NB4 (cell line): Measurements from ENCODE around the gene TOR2A.

Experiments used
- DNase-seq: peaks from one replicate; pipeline ENCODE4 v3.0.0; 2010; ENCODE audit warnings: low read depth
- H3K4me3 ChIP-seq: one replicate; pipeline ENCODE4 v1.5.1; 2011; ENCODE audit warnings: mild to moderate bottlenecking, low read depth, low read length, moderate library complexity
- MYC ChIP-seq: IDR thresholded peaks from 2 replicates; pipeline ENCODE4 v1.6.1; 2011; ENCODE audit warnings: low read depth, low read length
- POLR2A ChIP-seq: IDR thresholded peaks from 2 replicates; pipeline ENCODE4 v1.6.1; 2011; ENCODE audit warnings: mild to moderate bottlenecking; ENCODE audit not compliant: insufficient read length; ENCODE audit errors: extremely low read depth
- TF ChIP-seq, protein P1 (sequence below): IDR thresholded peaks from one replicate; pipeline ENCODE4 v1.5.1; 2012; ENCODE audit warnings: low read depth, low read length
- TF ChIP-seq, protein P2 (sequence below): IDR thresholded peaks from 2 replicates; pipeline ENCODE4 v1.6.1; 2011; ENCODE audit warnings: low read depth, low read length

TOR2A gene

DNA sequence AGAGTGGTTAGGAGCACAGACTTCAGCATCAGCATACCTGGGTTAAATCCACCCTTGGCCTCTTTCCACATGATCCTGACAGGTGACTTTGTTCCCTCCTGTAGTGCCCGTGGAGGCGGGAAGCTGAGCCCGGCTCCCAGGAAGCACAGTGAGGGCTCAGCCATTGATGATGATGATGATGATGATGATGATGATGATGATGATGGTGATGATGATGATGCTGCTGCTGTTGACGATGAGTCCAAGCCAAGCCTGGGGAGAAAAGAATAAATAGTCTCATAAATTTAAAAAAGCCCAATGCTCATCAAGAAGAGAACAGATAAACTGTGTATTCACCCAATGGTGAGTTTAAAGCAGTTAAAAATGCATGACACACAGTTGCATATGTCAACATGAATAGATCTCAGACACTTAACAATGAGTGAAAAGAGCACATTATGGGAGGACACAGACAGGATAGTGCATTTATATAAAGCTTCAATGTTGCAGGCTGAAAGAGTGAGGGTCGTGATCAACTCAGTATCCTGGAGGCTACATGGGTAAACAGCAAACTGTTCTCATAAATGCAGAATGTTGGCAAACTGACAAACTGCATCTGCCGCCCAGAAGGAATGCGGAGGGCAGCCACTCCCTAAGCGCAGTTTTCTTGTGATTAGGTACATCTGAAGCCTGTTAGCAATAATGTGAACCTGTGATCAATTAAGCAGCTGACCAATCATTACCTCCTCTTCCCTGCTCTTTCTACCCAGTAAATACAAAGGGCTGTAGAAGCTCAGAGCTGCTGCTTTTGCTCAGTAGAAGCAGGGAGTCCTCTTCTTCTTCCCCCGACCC is 40.0 kb downstream of the TOR2A start:
- no peak overlapping the region for H3K4me3 ChIP-seq
- no peak for DNase-seq
- no peak for TF ChIP-seq MYC
- TF ChIP-seq, protein P1, sequence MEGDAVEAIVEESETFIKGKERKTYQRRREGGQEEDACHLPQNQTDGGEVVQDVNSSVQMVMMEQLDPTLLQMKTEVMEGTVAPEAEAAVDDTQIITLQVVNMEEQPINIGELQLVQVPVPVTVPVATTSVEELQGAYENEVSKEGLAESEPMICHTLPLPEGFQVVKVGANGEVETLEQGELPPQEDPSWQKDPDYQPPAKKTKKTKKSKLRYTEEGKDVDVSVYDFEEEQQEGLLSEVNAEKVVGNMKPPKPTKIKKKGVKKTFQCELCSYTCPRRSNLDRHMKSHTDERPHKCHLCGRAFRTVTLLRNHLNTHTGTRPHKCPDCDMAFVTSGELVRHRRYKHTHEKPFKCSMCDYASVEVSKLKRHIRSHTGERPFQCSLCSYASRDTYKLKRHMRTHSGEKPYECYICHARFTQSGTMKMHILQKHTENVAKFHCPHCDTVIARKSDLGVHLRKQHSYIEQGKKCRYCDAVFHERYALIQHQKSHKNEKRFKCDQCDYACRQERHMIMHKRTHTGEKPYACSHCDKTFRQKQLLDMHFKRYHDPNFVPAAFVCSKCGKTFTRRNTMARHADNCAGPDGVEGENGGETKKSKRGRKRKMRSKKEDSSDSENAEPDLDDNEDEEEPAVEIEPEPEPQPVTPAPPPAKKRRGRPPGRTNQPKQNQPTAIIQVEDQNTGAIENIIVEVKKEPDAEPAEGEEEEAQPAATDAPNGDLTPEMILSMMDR, result no peak
- TF ChIP-seq POLR2A, result no peak
- TF ChIP-seq, protein P2, sequence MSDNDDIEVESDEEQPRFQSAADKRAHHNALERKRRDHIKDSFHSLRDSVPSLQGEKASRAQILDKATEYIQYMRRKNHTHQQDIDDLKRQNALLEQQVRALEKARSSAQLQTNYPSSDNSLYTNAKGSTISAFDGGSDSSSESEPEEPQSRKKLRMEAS, result no peak

GRCh38 chr9:127693697-127694096 is 41.4 kb downstream of the TOR2A start:
- TF ChIP-seq, protein P1, result no peak
- no peak for TF ChIP-seq POLR2A
- TF ChIP-seq MYC, result no peak
- TF ChIP-seq, protein P2, result no peak
- no peak for DNase-seq
- H3K4me3 ChIP-seq, result no peak overlapping the region

GRCh38 chr9:127693143-127693542 is 42.0 kb downstream of the TOR2A start:
- TF ChIP-seq MYC, result no peak
- TF ChIP-seq POLR2A, result no peak
- TF ChIP-seq, protein P1, result no peak
- TF ChIP-seq, protein P2, result no peak
- no peak for DNase-seq
- H3K4me3 ChIP-seq, result no peak overlapping the region

- no peak for DNase-seq
- TF ChIP-seq, protein P2, result no peak
- TF ChIP-seq MYC (no peak), POLR2A (no peak)
- TF ChIP-seq, protein P1, result no peak
- H3K4me3 ChIP-seq, result no peak overlapping the region
These were observed 43.0 kb downstream of the TOR2A start for GRCh38 chr9:127692071-127692470.

DNA sequence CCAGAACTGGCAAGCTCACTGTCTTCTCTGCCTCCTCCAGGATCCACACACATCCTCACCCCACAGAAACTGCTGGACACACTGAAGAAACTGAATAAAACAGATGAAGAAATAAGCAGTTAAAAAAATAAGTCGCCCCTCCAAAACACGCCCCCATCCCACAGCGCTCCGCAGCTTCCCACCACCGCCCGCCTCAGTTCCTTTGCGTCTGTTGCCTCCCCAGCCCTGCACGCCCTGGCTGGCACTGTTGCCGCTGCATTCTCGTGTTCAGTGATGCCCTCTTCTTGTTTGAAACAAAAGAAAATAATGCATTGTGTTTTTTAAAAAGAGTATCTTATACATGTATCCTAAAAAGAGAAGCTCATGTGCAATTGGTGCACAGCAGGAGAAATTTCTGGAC is 44.4 kb downstream of the TOR2A start:
- TF ChIP-seq MYC (no peak), POLR2A (no peak)
- TF ChIP-seq, protein P1, result no peak
- TF ChIP-seq, protein P2, result no peak
- no peak overlapping the region for H3K4me3 ChIP-seq

More for the DNA sequence above, 44.4 kb downstream of the TOR2A start:
- no peak for DNase-seq
